Liver (tissue), 9 donors: ENCODE data around the gene FBN2. TPM values are rescaled to one million over a fixed set of nuclear protein-coding genes. Genes with fewer than 3 reads are reported as not detected.

Experiments
- DNase-seq: peaks from one replicate; pipeline ENCODE4 v3.0.0-alpha.2; 2017; ENCODE audit warnings: low spot score
- H3K27ac ChIP-seq, 2 donors: one replicate each; pipeline ENCODE4 v1.7.0; 2013; ENCODE audit warnings: inconsistent platforms in 2 of 2, low read length in 2 of 2, control low read depth in 1 of 2, low read depth in 1 of 2, mild to moderate bottlenecking in 1 of 2
- H3K27me3 ChIP-seq, 4 donors: one replicate each; pipeline versions ENCODE4 v1.6.1 to v1.7.0; 2013; ENCODE audit warnings: low read length in 3 of 4, inconsistent platforms in 1 of 4, mild to moderate bottlenecking in 1 of 4, moderate library complexity in 1 of 4; ENCODE audit not compliant: control insufficient read depth in 4 of 4, insufficient read depth in 4 of 4
- H3K36me3 ChIP-seq, 4 donors: one replicate each; pipeline versions ENCODE4 v1.6.1 to v1.7.0; 2013; ENCODE audit warnings: low read length in 3 of 4, mild to moderate bottlenecking in 3 of 4, low read depth in 1 of 4, moderate library complexity in 1 of 4; ENCODE audit not compliant: control insufficient read depth in 4 of 4, insufficient read depth in 3 of 4
- H3K4me1 ChIP-seq, 4 donors: one replicate each; pipeline versions ENCODE4 v1.6.1 to v1.7.0; 2013; ENCODE audit warnings: low read length in 3 of 4, mild to moderate bottlenecking in 3 of 4, moderate library complexity in 1 of 4; ENCODE audit not compliant: control insufficient read depth in 4 of 4, insufficient read depth in 4 of 4
- H3K4me3 ChIP-seq, 3 donors: one replicate each; pipeline versions ENCODE4 v1.6.1 to v1.7.0; 2013; ENCODE audit warnings: low read length in 3 of 3, control low read depth in 1 of 3, low read depth in 1 of 3, mild to moderate bottlenecking in 1 of 3
- H3K9ac ChIP-seq, 2 donors: one replicate each; pipeline ENCODE4 v1.7.0; 2013; ENCODE audit warnings: low read length in 2 of 2, mild to moderate bottlenecking in 2 of 2, moderate library complexity in 2 of 2, control low read depth in 1 of 2, low read depth in 1 of 2
- H3K9me3 ChIP-seq, 4 donors: one replicate each; pipeline versions ENCODE4 v1.6.1 to v1.7.0; 2013; ENCODE audit warnings: low read length in 3 of 4; ENCODE audit not compliant: control insufficient read depth in 4 of 4
- ATF3 ChIP-seq: IDR thresholded peaks from 2 replicates; pipeline ENCODE4 v1.6.1; 2016; ENCODE audit warnings: antibody characterized with exemption
- CTCF ChIP-seq: fragments of 150-350 bp; IDR thresholded peaks from 2 replicates; pipeline ENCODE4 v1.5.1; 2017; ENCODE audit warnings: improper control_type of control experiment, low read depth, low read length; ENCODE audit not compliant: missing input control
- EGR1 ChIP-seq, 2 donors: IDR thresholded peaks; 2 replicates each; pipeline ENCODE4 v1.6.1; 2016 to 2018; ENCODE audit warnings: antibody characterized with exemption in 2 of 2, low read depth in 2 of 2
- FOXA1 ChIP-seq: IDR thresholded peaks from 2 replicates; pipeline ENCODE4 v1.6.1; 2016; ENCODE audit warnings: antibody characterized with exemption
- FOXA2 ChIP-seq: IDR thresholded peaks from 2 replicates; pipeline ENCODE4 v1.6.1; 2016; ENCODE audit warnings: antibody characterized with exemption
- GABPA ChIP-seq, 2 donors: IDR thresholded peaks in 1 of 2; conservative IDR thresholded peaks in 1 of 2; 2 replicates each; pipeline ENCODE4 v1.6.1; 2016; ENCODE audit warnings: antibody characterized with exemption in 2 of 2, mild to moderate bottlenecking in 1 of 2, moderate library complexity in 1 of 2
- HNF4G ChIP-seq: IDR thresholded peaks from 2 replicates; pipeline ENCODE4 v1.6.1; 2016; ENCODE audit warnings: antibody characterized with exemption
- MAX ChIP-seq: IDR thresholded peaks from 2 replicates; pipeline ENCODE4 v1.6.1; 2016; ENCODE audit warnings: antibody characterized with exemption
- NR2F2 ChIP-seq: IDR thresholded peaks from 2 replicates; pipeline ENCODE4 v1.6.1; 2016; ENCODE audit warnings: antibody characterized with exemption
- RAD21 ChIP-seq, 2 donors: IDR thresholded peaks; 2 replicates each; pipeline ENCODE4 v1.6.1; 2016; ENCODE audit warnings: antibody characterized with exemption in 2 of 2, mild to moderate bottlenecking in 2 of 2
- RXRA ChIP-seq, 2 donors: IDR thresholded peaks; 2 replicates each; pipeline ENCODE4 v1.6.1; 2017 to 2018; ENCODE audit warnings: antibody characterized with exemption in 2 of 2, mild to moderate bottlenecking in 1 of 2
- SP1 ChIP-seq: IDR thresholded peaks from 2 replicates; pipeline ENCODE4 v1.6.1; 2018; ENCODE audit warnings: antibody characterized with exemption, mild to moderate bottlenecking
- TAF1 ChIP-seq: conservative IDR thresholded peaks from 2 replicates; pipeline ENCODE4 v1.6.1; 2016; ENCODE audit warnings: antibody characterized with exemption, mild to moderate bottlenecking
- YY1 ChIP-seq: IDR thresholded peaks from 2 replicates; pipeline ENCODE4 v1.6.1; 2016; ENCODE audit warnings: antibody characterized with exemption, mild to moderate bottlenecking
- ZBTB33 ChIP-seq: IDR thresholded peaks from 2 replicates; pipeline ENCODE4 v1.6.1; 2016; ENCODE audit warnings: antibody characterized with exemption
- WGBS: extraction: QIAGEN DNeasy Blood & Tissue Kit; methylation state at CpG from one replicate; pipeline ENCODE4 v1.1.7; 2013; 5-methylcytosine and 5-hydroxymethylcytosine counted together
- polyA plus RNA-seq, 2 donors: library from polyadenylated mRNA; stranded (reverse) in 1 of 2; unstranded in 1 of 2; fragments of 200-250 nt in 1 of 2; fragments of >200 nt in 1 of 2; fragmentation: Nextera tagmentation in 1 of 2; extraction: Ambion mirVana in 1 of 2; gene quantifications; one replicate each; pipeline versions ENCODE4 v1.2.1 to v1.2.3, GENCODE V29; 2013 to 2015
- total RNA-seq, 2 donors: library from RNA; depleted of rRNA; stranded (reverse); fragments of >200 nt; gene quantifications; one replicate each; pipeline ENCODE4 v1.2.3, GENCODE V29; 2014
- donor health status: healthy.
- donor health status: healthy.
- donor health status: healthy.
- donor health status: healthy.
- donor health status: healthy.

Gene FBN2
- total and polyA plus RNA-seq, 4 donors = 0.08 to 4.1 (median 0.47) TPM

GRCh38 chr5:128551476-128551875 lies 13.4 kb upstream of the FBN2 start:
- WGBS = 93% methylated on average over 1 of the region's 1 CpG
- TF ChIP-seq CTCF (no peak), SP1 (no peak), MAX (no peak), RAD21 (IDR thresholded peaks at IDR 0.05) (no peak)
- no peak for DNase-seq
- Histone ChIP-seq H3K9ac (no peak overlapping the region), H3K9me3 (peaks cover 0 to 12% (median 2%) of the 10 kb centered on the region in 4 donors), H3K27ac (no peak overlapping the region), H3K4me3 (no peak overlapping the region), H3K27me3 (peaks cover 0 to 7% (median 0%) of the 10 kb centered on the region in 4 donors), H3K36me3 (no peaks in the 10 kb centered on the region), H3K4me1 (no peaks in the 10 kb centered on the region)

DNA sequence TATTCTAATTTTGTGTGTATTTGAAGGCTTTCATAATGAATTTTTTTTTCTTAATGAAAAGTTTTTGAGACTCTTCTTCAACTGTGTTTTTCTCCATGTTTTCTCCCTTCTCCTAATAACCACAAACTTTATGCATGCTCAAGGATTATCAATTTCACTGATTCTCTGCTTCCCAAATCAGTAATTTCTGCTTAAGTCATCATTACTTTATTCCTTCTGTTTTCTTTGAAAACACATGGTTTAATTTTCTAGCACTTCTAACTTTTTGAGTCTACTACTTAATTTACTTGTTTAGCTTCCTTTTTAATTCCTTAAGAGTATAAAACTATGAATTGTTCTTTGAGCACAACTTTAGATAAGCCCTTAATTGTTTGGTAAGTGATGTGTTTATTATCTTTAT lies 11.5 kb upstream of the FBN2 start:
- H3K4me3 ChIP-seq = no peak overlapping the region
- H3K9me3 ChIP-seq = peaks cover 0 to 12% (median 2%) of the 10 kb centered on the region in 4 donors
- no peak for DNase-seq
- TF ChIP-seq SP1 (no peak), ZBTB33 (no peak), FOXA2 (no peak), HNF4G (no peak), YY1 (no peak), RXRA (IDR thresholded peaks at IDR 0.05) (no peak), RAD21 (IDR thresholded peaks at IDR 0.05) (no peak)
- H3K27me3 ChIP-seq = peaks cover 0 to 7% (median 0%) of the 10 kb centered on the region in 4 donors
- H3K9ac ChIP-seq = no peak overlapping the region
- H3K4me1 ChIP-seq = no peaks in the 10 kb centered on the region
- no peaks in the 10 kb centered on the region for H3K36me3 ChIP-seq
- no peak overlapping the region for H3K27ac ChIP-seq

- Histone ChIP-seq H3K27me3 (peaks cover 0 to 7% (median 0%) of the 10 kb centered on the region in 4 donors), H3K9me3 (no peaks in the 10 kb centered on the region), H3K36me3 (no peaks in the 10 kb centered on the region), H3K4me3 (no peak overlapping the region), H3K9ac (no peak overlapping the region), H3K4me1 (no peaks in the 10 kb centered on the region), H3K27ac (no peak overlapping the region)
- WGBS = 49% methylated on average over 5 of the region's 5 CpGs
- DNase-seq = no peak
- TF ChIP-seq ZBTB33 (no peak), TAF1 (no peak), YY1 (no peak), SP1 (no peak), CTCF (no peak), NR2F2 (no peak), EGR1 (IDR thresholded peaks at IDR 0.05; ENCODE audit: low read depth in 2 of 2) (no peak), FOXA1 (no peak), HNF4G (no peak), ATF3 (no peak), RXRA (IDR thresholded peaks at IDR 0.05) (no peak), GABPA (IDR thresholded peaks at IDR 0.05 in 1 of 2, conservative IDR thresholded peaks at IDR 0.05 in 1 of 2) (no peak)
These were observed 8.7 kb upstream of the FBN2 start for GRCh38 chr5:128546658-128547281.
